GM12801 (cell line): ENCODE data around the gene QPCT.

Experiments used
- CTCF ChIP-seq: IDR thresholded peaks from one replicate; pipeline ENCODE4 v1.5.1; 2011; ENCODE audit warnings: control low read depth; ENCODE audit not compliant: insufficient read length; ENCODE audit errors: extremely low read depth

QPCT gene

GRCh38 chr2:37326285-37326684 lies 18.1 kb upstream of the QPCT start:
- TF ChIP-seq CTCF: no peak

- TF ChIP-seq CTCF: no peak
Measured at GRCh38 chr2:37326866-37327634, 17.4 kb upstream of the QPCT start.

GRCh38 chr2:37330681-37331080 lies 13.7 kb upstream of the QPCT start:
- no peak for TF ChIP-seq CTCF

GRCh38 chr2:37332560-37332959 lies 11.9 kb upstream of the QPCT start:
- TF ChIP-seq CTCF: no peak

GRCh38 chr2:37333256-37333655 lies 11.2 kb upstream of the QPCT start:
- no peak for TF ChIP-seq CTCF

GRCh38 chr2:37335604-37336003 lies 8.8 kb upstream of the QPCT start:
- TF ChIP-seq CTCF: no peak

- TF ChIP-seq CTCF: no peak
Measured at GRCh38 chr2:37337620-37338280, 6.7 kb upstream of the QPCT start.
